Stimulated activated naive B cell treated with anti-CD40 and anti-IgM and Interleukin-4, amounts not matched to agents 10 μg/mL and 1 μg/mL and 100 μg/mL, for 72 hours (primary cell): ENCODE measurements around the gene GAS6.
"Not testable (repeated sequence)": the region's sequence is repeated elsewhere in the genome, so short reads cannot be mapped to it uniquely, and the experiment has no call there.

Source experiments
- ATAC-seq, 2 donors: fragments of 150-1000 bp; cut with Tn5 transposase; replicated peaks; 2 replicates each; pipeline ENCODE4 v1.10.0; 2021; ENCODE audit warnings: moderate library complexity in 1 of 2
- DNase-seq: peaks from one replicate; pipeline ENCODE4 v3.0.0; 2021
- H3K27ac Mint-ChIP-seq: one replicate; pipeline ENCODE4 v1.8.0; 2022; ENCODE audit warnings: mild to moderate bottlenecking, mixed read lengths
- H3K27me3 Mint-ChIP-seq, 2 donors: one replicate each; pipeline ENCODE4 v1.8.0; 2022; ENCODE audit warnings: mixed read lengths in 2 of 2
- H3K36me3 Mint-ChIP-seq, 2 donors: one replicate each; pipeline ENCODE4 v1.8.0; 2022; ENCODE audit warnings: mixed read lengths in 2 of 2, mild to moderate bottlenecking in 1 of 2
- H3K4me1 Mint-ChIP-seq, 2 donors: one replicate each; pipeline ENCODE4 v1.8.0; 2022; ENCODE audit warnings: mixed read lengths in 2 of 2, mild to moderate bottlenecking in 1 of 2
- H3K4me3 Mint-ChIP-seq, 2 donors: one replicate each; pipeline ENCODE4 v1.8.0; 2022; ENCODE audit warnings: mild to moderate bottlenecking in 2 of 2, mixed read lengths in 2 of 2, moderate library complexity in 1 of 2
- H3K9me3 Mint-ChIP-seq, 2 donors: one replicate each; pipeline ENCODE4 v1.8.0; 2022; ENCODE audit warnings: mixed read lengths in 2 of 2, mild to moderate bottlenecking in 1 of 2

The GAS6 gene

GRCh38 chr13:113827021-113827420, 36.9 kb downstream of the GAS6 start:
- ATAC-seq (no peak), DNase-seq (no peak)
- Mint-ChIP-seq H3K9me3 (no peaks in the 10 kb centered on the region), H3K36me3 (peaks cover 53 to 58% of the 10 kb centered on the region in 2 donors), H3K27me3 (no peaks in the 10 kb centered on the region), H3K27ac (no peak overlapping the region), H3K4me1 (peaks cover 0 to 2% of the 10 kb centered on the region in 2 donors), H3K4me3 (no peak overlapping the region)

DNA sequence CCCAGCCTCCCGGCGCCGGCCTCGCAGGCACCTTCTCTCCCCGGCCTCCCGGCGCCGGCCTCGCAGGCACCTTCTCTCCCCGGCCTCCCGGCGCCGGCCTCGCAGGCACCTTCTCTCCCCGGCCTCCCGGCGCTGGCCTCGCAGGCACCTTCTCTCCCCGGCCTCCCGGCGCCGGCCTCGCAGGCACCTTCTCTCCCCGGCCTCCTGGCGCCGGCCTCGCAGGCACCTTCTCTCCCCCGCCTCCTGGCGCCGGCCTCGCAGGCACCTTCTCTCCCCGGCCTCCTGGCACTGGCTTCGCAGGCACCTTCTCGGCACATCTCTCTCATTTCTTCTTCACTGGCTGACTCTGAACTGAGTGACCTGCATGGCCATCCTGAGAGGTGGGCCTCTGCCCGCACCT, 37.4 kb downstream of the GAS6 start:
- H3K27ac Mint-ChIP-seq, ATAC-seq, DNase-seq, H3K27me3 Mint-ChIP-seq, H3K4me1 Mint-ChIP-seq, H3K9me3 Mint-ChIP-seq, H3K4me3 Mint-ChIP-seq: not testable (repeated sequence)
- H3K36me3 Mint-ChIP-seq, result peaks cover 55 to 64% of the 10 kb centered on the region in 2 donors

DNA sequence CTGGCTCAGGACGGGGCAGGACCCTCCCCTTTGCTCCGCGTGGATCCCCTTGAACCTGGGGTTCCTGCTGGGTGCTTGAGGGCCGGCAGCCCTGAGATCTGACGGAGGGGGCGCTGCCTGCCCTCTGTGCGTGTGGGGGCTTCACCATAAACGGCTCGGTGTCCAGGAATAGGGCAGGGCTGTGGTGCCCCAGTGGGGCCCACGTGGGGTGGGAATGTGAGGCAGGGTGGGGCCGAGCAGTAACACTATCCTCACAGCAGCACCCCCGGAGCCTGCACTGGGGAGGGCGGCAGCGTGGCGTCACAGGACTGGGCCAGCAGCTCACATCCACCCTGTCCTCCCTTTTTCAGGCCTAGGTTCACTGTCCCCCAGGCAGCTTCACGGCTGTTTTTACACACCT, 38.0 kb downstream of the GAS6 start:
- Mint-ChIP-seq H3K9me3 (no peaks in the 10 kb centered on the region), H3K36me3 (peaks cover 59 to 69% of the 10 kb centered on the region in 2 donors)

DNA sequence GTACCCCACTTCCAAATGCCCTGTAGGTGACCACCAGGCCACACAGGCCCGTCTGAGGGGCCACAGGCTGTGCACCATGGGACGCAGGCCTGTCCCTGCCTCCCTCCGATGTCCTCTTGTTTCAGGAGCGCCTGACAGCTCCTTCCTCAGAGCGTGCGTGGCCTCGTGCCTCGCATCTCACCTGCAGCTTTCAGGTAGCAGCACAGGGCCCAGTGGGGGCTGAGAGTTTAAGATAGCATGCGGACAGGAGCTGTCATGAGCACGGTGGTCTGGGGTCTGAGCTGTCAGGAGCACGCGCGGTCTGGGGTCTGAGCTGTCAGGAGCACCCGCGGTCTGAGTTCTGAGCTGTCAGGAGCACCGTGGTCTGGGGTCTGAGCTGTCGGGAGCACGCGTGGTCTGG, 40.1 kb downstream of the GAS6 start:
- H3K27ac Mint-ChIP-seq, result peak overlapping the region; percentile 88
- DNase-seq, result no peak
- no peak overlapping the region for H3K4me3 Mint-ChIP-seq
- H3K9me3 Mint-ChIP-seq, result no peaks in the 10 kb centered on the region
- peaks cover 68 to 70% of the 10 kb centered on the region in 2 donors for H3K36me3 Mint-ChIP-seq
- no peak for ATAC-seq
- peaks cover 0 to 8% of the 10 kb centered on the region in 2 donors for H3K4me1 Mint-ChIP-seq
- H3K27me3 Mint-ChIP-seq, result no peaks in the 10 kb centered on the region

More for the DNA sequence above, 38.0 kb downstream of the GAS6 start:
- H3K27ac Mint-ChIP-seq, result peak overlapping the region; percentile 79
- no peaks in the 10 kb centered on the region for H3K27me3 Mint-ChIP-seq
- H3K4me3 Mint-ChIP-seq, result no peak overlapping the region
- ATAC-seq (peak in 1 of 2 donors; percentile 29), DNase-seq (no peak)
- peaks cover 0 to 8% of the 10 kb centered on the region in 2 donors for H3K4me1 Mint-ChIP-seq

DNA sequence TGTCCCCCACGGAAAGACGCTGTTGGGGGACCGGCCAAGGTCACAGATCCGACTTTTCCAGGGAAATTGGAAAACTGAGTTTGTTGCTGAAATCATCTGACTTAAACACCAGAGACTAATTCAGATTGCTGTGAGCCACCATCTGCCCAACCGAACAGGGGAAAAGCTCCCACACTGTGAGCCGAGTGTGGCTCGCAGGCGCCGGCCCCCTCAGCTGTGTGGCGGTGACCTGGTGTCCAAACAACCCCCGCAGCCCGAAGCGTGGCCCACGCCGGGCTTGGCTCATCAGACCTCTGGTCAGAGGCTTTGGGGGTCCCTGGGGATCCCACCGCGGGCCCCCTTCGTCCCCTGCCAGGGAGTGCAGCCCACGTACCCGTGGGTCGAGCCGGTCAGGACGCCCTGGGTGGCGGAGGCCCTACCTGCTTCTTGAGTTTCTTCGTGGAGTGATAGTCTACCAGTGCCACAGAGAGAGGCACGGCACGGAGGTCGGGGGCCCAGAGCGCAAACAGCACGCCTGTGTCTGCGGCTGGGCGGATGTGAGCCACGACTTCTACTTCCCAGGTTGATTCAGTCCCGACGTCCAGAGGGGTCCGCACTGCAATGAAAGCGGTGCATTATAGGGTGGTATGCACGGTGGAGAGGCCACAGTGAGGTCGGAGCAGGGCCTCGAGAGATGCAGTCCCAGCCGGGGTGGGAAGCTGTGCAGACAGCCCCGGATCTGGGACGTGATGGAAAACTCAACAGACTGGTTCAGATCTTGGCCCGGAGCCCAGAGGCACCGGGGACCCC, 40.7 kb downstream of the GAS6 start:
- Mint-ChIP-seq H3K4me3 (no peak overlapping the region), H3K9me3 (no peaks in the 10 kb centered on the region)
- no peak for DNase-seq

GRCh38 chr13:113822266-113822665, 41.6 kb downstream of the GAS6 start:
- DNase-seq (no peak), ATAC-seq (no peak)
- Mint-ChIP-seq H3K27me3 (no peaks in the 10 kb centered on the region), H3K4me3 (no peak overlapping the region), H3K27ac (no peak overlapping the region), H3K36me3 (peaks cover 64 to 65% of the 10 kb centered on the region in 2 donors), H3K9me3 (no peaks in the 10 kb centered on the region), H3K4me1 (peaks cover 6 to 12% of the 10 kb centered on the region in 2 donors)

More for the DNA sequence above, 40.7 kb downstream of the GAS6 start:
- Mint-ChIP-seq H3K36me3 (peaks cover 65 to 66% of the 10 kb centered on the region in 2 donors), H3K27me3 (no peaks in the 10 kb centered on the region), H3K27ac (peak overlapping the region; percentile 88), H3K4me1 (peaks cover 0 to 8% of the 10 kb centered on the region in 2 donors)
- ATAC-seq, result no peak

DNA sequence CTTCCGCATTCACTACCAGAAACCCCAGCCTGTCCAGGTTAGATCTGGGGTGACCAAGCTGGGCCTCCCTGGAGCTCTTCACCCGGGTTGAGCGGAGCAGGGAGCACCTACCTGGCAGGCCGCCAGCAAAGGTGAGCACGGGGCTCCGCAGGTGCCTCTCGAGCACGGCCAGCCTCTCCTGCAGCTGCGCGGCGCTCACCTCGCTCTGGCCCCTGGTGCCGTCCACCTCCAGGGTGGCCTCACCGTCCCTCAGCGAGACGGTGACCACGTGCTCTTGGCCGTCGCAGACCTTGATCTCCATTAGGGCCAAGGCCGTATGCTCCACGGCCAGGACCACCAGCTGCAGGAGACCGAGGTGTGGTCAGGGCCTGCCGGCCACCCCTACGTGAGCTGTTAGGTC, 42.0 kb downstream of the GAS6 start:
- no peaks in the 10 kb centered on the region for H3K27me3 Mint-ChIP-seq
- H3K9me3 Mint-ChIP-seq, result no peaks in the 10 kb centered on the region
- no peak for ATAC-seq
- no peak overlapping the region for H3K4me3 Mint-ChIP-seq
- no peak for DNase-seq
- H3K27ac Mint-ChIP-seq, result no peak overlapping the region
- peaks cover 62 to 64% of the 10 kb centered on the region in 2 donors for H3K36me3 Mint-ChIP-seq
- peaks cover 10 to 14% of the 10 kb centered on the region in 2 donors for H3K4me1 Mint-ChIP-seq

- H3K27me3 Mint-ChIP-seq, result no peaks in the 10 kb centered on the region
- H3K27ac Mint-ChIP-seq, result peak overlapping the region; percentile 56
- DNase-seq, result no peak
- H3K4me3 Mint-ChIP-seq, result no peak overlapping the region
- ATAC-seq, result no peak
- H3K9me3 Mint-ChIP-seq, result no peaks in the 10 kb centered on the region
- H3K4me1 Mint-ChIP-seq, result peaks cover 18 to 19% of the 10 kb centered on the region in 2 donors
- peaks cover 66 to 67% of the 10 kb centered on the region in 2 donors for H3K36me3 Mint-ChIP-seq
These were observed 42.8 kb downstream of the GAS6 start for GRCh38 chr13:113820813-113821651.

DNA sequence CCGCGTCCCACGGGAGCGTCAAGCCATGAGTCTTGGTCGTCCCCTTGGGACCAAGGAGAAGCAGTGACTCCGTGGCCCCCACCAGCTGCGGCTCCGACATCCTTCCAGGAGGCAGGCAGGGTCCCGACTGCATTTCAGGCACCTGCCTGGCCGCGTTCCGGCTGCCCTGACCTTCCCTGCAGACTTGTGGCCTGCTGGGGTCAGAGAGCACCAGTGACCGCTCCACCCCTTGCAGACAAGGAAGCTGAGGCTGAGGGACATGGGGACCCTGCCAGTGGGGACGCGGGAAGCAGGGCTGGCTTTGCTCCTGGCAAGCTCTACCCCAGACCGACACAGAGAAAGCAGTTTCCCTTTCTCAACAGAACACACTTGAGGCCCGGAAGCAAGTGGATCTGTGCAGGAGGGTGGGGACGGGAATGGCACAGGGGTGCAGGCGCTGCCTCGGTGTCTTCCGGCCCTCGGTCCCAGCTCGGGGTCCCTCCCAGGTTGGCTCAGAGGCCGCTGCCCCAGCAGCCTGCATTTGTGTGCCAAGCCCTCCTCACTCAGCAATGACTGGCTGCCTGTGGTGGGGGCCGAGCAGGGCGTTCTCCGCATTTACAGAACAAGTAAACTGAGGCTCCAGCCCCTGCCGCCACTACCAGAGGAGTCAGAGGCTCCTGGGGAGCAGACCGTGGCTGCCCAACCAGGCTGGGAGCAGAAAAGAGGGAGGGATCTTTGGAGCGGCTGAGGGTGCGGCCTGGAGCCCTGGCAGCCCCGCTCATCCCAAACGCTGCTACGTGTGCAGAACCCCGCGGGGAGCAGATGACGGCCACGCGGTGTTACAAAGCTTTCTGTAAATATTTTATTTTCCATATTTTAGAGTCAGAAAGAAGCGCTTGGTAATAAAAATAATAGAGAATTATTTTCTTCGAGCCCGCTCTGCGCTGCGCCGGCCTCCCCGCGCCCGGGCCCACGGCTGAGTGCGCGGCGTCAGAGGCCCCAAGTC, 43.9 kb downstream of the GAS6 start:
- H3K36me3 Mint-ChIP-seq, result peaks cover 65 to 66% of the 10 kb centered on the region in 2 donors
- no peaks in the 10 kb centered on the region for H3K27me3 Mint-ChIP-seq
- H3K4me1 Mint-ChIP-seq, result peaks cover 26 to 27% of the 10 kb centered on the region in 2 donors
- H3K4me3 Mint-ChIP-seq, result no peak overlapping the region
- H3K27ac Mint-ChIP-seq, result no peak overlapping the region
- H3K9me3 Mint-ChIP-seq, result peaks cover 0 to 3% of the 10 kb centered on the region in 2 donors
- ATAC-seq (no peak), DNase-seq (no peak)

DNA sequence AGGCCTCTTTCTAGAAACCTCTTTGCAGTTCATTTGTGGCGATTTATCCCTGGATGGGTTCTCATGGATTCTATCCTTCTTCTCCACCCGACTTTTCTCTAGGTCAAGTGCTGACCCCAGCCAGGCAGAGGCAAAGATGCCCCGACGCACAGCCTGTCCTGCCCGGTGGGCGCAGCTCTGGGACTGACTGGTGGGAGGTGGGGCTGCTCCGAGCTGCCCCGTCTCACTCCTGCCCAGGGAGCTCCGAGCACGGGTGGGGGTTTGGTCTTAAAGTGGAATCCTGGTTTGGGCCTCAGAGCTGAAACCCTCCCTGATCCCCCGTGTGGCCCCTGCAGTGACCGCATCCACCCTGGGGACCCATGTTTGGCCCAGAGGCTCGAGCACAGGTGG, 44.5 kb downstream of the GAS6 start:
- peaks cover 0 to 4% of the 10 kb centered on the region in 2 donors for H3K9me3 Mint-ChIP-seq
- peaks cover 26 to 29% of the 10 kb centered on the region in 2 donors for H3K4me1 Mint-ChIP-seq
- DNase-seq (no peak), ATAC-seq (no peak)
- no peak overlapping the region for H3K4me3 Mint-ChIP-seq
- no peaks in the 10 kb centered on the region for H3K27me3 Mint-ChIP-seq
- peaks cover 61 to 62% of the 10 kb centered on the region in 2 donors for H3K36me3 Mint-ChIP-seq
- H3K27ac Mint-ChIP-seq, result no peak overlapping the region

DNA sequence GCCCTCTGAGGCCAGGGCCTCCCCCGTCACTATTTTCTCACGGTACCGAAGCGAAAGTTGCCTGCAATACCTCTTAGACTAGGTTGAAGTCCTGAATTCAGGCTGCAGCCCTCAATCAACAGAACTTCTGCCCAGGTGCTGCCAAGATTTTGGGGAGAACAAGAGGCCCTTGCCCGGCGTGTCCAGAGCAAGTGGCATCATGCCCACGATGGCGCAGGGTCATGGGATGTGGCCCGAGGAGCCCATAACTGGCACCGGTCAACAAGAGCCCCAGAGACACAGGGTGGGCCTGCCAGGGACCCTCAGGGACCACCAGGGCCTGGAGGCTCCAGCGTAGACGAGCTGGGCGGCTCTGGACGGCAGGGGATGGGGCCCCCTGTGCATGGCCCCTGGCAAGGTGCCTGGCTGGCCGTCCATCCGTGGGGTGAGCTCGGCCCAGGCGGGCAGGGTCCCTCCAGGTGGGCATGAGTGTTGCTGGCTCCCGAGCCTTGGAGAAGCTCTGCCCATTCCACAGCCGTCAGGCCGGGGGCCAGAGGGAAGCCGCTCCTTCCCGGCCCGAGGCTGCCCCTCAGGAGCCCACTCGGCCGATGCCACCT, 45.1 kb downstream of the GAS6 start:
- peaks cover 55 to 58% of the 10 kb centered on the region in 2 donors for H3K36me3 Mint-ChIP-seq
- no peak overlapping the region for H3K4me3 Mint-ChIP-seq
- ATAC-seq (no peak), DNase-seq (no peak)
- no peak overlapping the region for H3K27ac Mint-ChIP-seq
- H3K9me3 Mint-ChIP-seq, result peaks cover 0 to 4% of the 10 kb centered on the region in 2 donors
- H3K27me3 Mint-ChIP-seq, result no peaks in the 10 kb centered on the region
- H3K4me1 Mint-ChIP-seq, result peaks cover 26 to 29% of the 10 kb centered on the region in 2 donors

DNA sequence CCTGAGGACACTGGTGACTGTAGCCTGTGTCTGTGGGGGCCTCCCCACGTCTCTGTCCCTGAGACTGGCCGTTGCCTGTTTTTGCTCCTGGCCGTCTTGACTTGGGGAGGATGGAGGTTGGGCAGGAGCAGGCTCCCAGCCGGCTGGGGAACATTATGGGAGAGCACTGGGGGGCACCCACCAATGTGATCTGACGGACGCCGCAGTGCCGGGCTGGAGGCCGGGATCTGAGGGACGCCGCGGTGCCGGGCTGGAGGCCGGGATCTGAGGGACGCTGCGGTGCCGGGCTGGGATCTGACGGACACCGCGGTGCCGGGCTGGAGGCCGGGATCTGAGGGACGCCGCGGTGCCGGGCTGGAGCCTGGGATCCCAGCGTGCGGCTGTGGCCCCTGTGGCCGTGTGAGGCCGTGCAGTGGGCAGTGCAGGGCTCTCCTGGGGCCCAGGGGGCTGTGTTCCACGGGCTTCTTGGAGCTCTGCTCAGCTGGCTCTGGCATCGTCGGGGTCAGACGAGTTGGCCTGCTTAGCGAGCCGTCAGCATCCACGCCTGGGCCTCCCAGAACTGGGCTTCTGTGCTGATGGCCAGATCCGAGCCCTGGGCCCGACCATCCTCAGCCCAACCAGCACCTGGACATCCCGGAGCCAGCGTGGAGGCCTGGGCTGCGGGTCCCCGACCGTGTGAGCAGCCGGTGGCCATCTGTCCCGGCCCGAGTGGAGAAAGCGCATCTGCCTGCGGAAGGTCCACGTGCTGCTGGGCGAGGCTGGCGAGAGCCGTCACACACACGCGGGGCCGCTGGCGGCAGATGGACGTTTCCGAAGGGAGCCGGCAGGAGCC, 45.8 kb downstream of the GAS6 start:
- H3K27ac Mint-ChIP-seq, result peak overlapping the region; percentile 92
- no peaks in the 10 kb centered on the region for H3K27me3 Mint-ChIP-seq
- peak overlapping the region in 1 of 2 donors; percentile 64 for H3K4me3 Mint-ChIP-seq
- peaks cover 0 to 4% of the 10 kb centered on the region in 2 donors for H3K9me3 Mint-ChIP-seq
- H3K4me1 Mint-ChIP-seq, result peaks cover 26 to 27% of the 10 kb centered on the region in 2 donors
- H3K36me3 Mint-ChIP-seq, result peaks cover 48 to 51% of the 10 kb centered on the region in 2 donors
- DNase-seq, result no peak
- no peak for ATAC-seq
